ENCODE results near the gene MYO18A. TPM values are rescaled to one million over a fixed set of nuclear protein-coding genes. Genes with fewer than 3 reads are reported as not detected.

MYO18A gene
- total RNA-seq, 4 donors from 2014 or later = 71.6 to 125 (median 104) TPM

- H3K4me1 ChIP-seq = peaks cover 0 to 5% (median 0%) of the 10 kb centered on the region in 4 donors
- H3K4me3 ChIP-seq = no peak overlapping the region
- 70 to 77% methylated on average over 9 of the region's 9 CpGs for WGBS, 2 donors
- no peak overlapping the region for H3K27ac ChIP-seq
- no peaks in the 10 kb centered on the region for H3K27me3 ChIP-seq
- TF ChIP-seq CTCF (IDR thresholded peaks at IDR 0.05) = no peak
- no peak for DNase-seq (ENCODE audit: low spot score in 2 of 2)
- peaks cover 0 to 15% (median 0%) of the 10 kb centered on the region in 3 donors for H3K36me3 ChIP-seq
- no peaks in the 10 kb centered on the region for H3K9me3 ChIP-seq
Measured at GRCh38 chr17:29070781-29071180, 109.4 kb downstream of the MYO18A start.

- H3K9me3 ChIP-seq = no peaks in the 10 kb centered on the region
- DNase-seq (ENCODE audit: low spot score in 2 of 2) = no peak
- no peak overlapping the region for H3K4me3 ChIP-seq
- TF ChIP-seq POLR2A (IDR thresholded peaks at IDR 0.05) = no peak
- TF ChIP-seq EP300 (IDR thresholded peaks at IDR 0.05) = no peak
- TF ChIP-seq CTCF (IDR thresholded peaks at IDR 0.05) = no peak
- 55 to 62% methylated on average over 10 of the region's 10 CpGs for WGBS, 2 donors
- peaks cover 0 to 15% (median 0%) of the 10 kb centered on the region in 3 donors for H3K36me3 ChIP-seq
- peaks cover 0 to 5% (median 0%) of the 10 kb centered on the region in 4 donors for H3K4me1 ChIP-seq
- H3K27me3 ChIP-seq = no peaks in the 10 kb centered on the region
- H3K27ac ChIP-seq = no peak overlapping the region
Measured at GRCh38 chr17:29070308-29070707, 109.9 kb downstream of the MYO18A start.

DNA sequence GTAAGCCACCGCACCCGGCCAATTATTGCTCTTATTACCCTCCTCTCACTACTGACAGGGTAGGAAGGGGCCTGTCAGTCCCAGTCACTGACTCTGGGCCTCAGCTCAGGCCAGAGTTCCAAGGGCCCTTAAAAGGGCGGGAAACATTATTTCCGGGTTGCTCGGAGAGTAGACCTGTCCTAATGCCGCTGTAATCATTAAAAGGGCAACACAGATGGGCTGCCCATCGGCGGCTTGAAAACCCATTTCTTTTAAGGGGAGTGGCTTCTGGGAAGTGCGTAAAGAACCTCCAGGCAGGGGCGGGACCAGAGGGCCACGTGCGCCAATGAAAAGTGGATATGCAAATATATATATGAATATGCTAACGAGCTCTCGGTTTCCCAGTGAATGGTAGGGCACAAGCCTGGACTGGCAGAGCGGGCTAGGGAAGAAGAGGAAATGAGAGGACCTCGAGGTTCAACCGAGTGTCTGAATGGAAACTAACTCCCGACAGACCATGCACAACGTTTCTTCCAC lies 110.6 kb downstream of the MYO18A start:
- H3K36me3 ChIP-seq = peaks cover 0 to 8% (median 0%) of the 10 kb centered on the region in 3 donors
- TF ChIP-seq EP300 (IDR thresholded peaks at IDR 0.05) (no peak), CTCF (IDR thresholded peaks at IDR 0.05) (no peak), POLR2A (IDR thresholded peaks at IDR 0.05) (no peak)
- 47 to 52% methylated on average over 19 of the region's 19 CpGs for WGBS, 2 donors
- H3K9me3 ChIP-seq = no peaks in the 10 kb centered on the region
- peaks cover 0 to 5% (median 0%) of the 10 kb centered on the region in 4 donors for H3K4me1 ChIP-seq
- no peak overlapping the region for H3K4me3 ChIP-seq
- H3K27me3 ChIP-seq = no peaks in the 10 kb centered on the region
- H3K27ac ChIP-seq = no peak overlapping the region
- DNase-seq (ENCODE audit: low spot score in 2 of 2) = no peak

- peaks cover 0 to 5% (median 0%) of the 10 kb centered on the region in 4 donors for H3K4me1 ChIP-seq
- peaks cover 0 to under 1% (median 0%) of the 10 kb centered on the region in 3 donors for H3K36me3 ChIP-seq
- H3K4me3 ChIP-seq = no peak overlapping the region
- H3K27ac ChIP-seq = no peak overlapping the region
- TF ChIP-seq POLR2A (IDR thresholded peaks at IDR 0.05) (no peak), EP300 (IDR thresholded peaks at IDR 0.05) (no peak), CTCF (IDR thresholded peaks at IDR 0.05) (no peak)
- H3K9me3 ChIP-seq = no peaks in the 10 kb centered on the region
- WGBS, 2 donors = 69 to 73% methylated on average over 10 of the region's 10 CpGs
- no peaks in the 10 kb centered on the region for H3K27me3 ChIP-seq
- no peak for DNase-seq (ENCODE audit: low spot score in 2 of 2)
Measured at GRCh38 chr17:29068818-29069217, 111.4 kb downstream of the MYO18A start.

GRCh38 chr17:29066606-29067005 lies 113.6 kb downstream of the MYO18A start:
- Histone ChIP-seq H3K27me3 (no peaks in the 10 kb centered on the region), H3K36me3 (no peaks in the 10 kb centered on the region), H3K4me3 (no peak overlapping the region), H3K4me1 (peaks cover 0 to 5% (median 0%) of the 10 kb centered on the region in 4 donors), H3K27ac (no peak overlapping the region), H3K9me3 (no peaks in the 10 kb centered on the region)
- WGBS, 2 donors = 62 to 64% methylated on average over 7 of the region's 7 CpGs
- no peak for TF ChIP-seq POLR2A (IDR thresholded peaks at IDR 0.05)
- DNase-seq (ENCODE audit: low spot score in 2 of 2) = no peak

DNA sequence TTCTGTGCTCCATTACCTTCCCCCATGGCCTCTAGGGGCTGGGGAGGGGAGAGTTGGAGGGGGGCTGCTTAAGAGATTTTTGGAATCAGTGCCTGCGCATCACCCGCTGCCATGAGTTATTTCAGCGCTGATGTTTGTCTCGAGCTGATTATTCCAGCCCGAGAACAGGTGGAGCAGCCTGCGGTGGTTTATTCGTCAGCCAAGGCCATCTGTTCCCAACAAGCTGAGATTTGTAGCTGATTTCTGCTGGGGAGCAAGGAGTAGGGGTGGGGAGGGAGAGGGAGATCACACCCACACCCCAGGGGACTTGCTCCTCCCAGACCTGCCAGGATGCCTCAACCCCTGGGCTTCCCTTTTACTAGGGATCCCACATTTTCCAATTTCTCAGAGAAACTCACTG lies 114.2 kb downstream of the MYO18A start:
- Histone ChIP-seq H3K36me3 (no peaks in the 10 kb centered on the region), H3K27me3 (no peaks in the 10 kb centered on the region), H3K4me3 (no peak overlapping the region), H3K27ac (no peak overlapping the region), H3K9me3 (no peaks in the 10 kb centered on the region), H3K4me1 (peaks cover 0 to 5% (median 0%) of the 10 kb centered on the region in 4 donors)
- TF ChIP-seq CTCF (IDR thresholded peaks at IDR 0.05) = no peak
- TF ChIP-seq EP300 (IDR thresholded peaks at IDR 0.05) = no peak
- no peak for TF ChIP-seq POLR2A (IDR thresholded peaks at IDR 0.05)
- 81 to 90% methylated on average over 7 of the region's 7 CpGs for WGBS, 2 donors
- no peak for DNase-seq (ENCODE audit: low spot score in 2 of 2)

Measured in tibial nerve (tissue), 4 donors.